HG02571 (cell line): ENCODE data around the gene CYB561.
"Not testable (repeated sequence)": the region's sequence is repeated elsewhere in the genome, so short reads cannot be mapped to it uniquely, and the experiment has no call there.

Experiments
- ATAC-seq: cut with Tn5 transposase; IDR thresholded peaks from one replicate; pipeline ENCODE4 v1.9.1; 2021; ENCODE audit warnings: mild to moderate bottlenecking, moderate library complexity; ENCODE audit not compliant: unreplicated experiment

Gene CYB561

GRCh38 chr17:63479495-63480184 is 33.5 kb upstream of the CYB561 start:
- ATAC-seq = no peak

GRCh38 chr17:63478814-63479494 is 32.8 kb upstream of the CYB561 start:
- no peak for ATAC-seq

- no peak for ATAC-seq
Measured at GRCh38 chr17:63477480-63478440, 31.7 kb upstream of the CYB561 start.

GRCh38 chr17:63476854-63477479 is 30.9 kb upstream of the CYB561 start, which contains the start of gene ACE:
Gene ACE (plus strand): TSS chr17:63477061. CDS start chr17:63477095, 34 bp downstream.
- no peak for ATAC-seq

GRCh38 chr17:63476459-63476853 is 30.4 kb upstream of the CYB561 start:
- no peak for ATAC-seq

GRCh38 chr17:63475491-63476412 is 29.6 kb upstream of the CYB561 start:
- no peak for ATAC-seq

GRCh38 chr17:63474586-63475460 is 28.7 kb upstream of the CYB561 start:
- no peak for ATAC-seq

GRCh38 chr17:63474174-63474573 is 28.1 kb upstream of the CYB561 start:
- no peak for ATAC-seq

- ATAC-seq = not testable (repeated sequence)
Measured at GRCh38 chr17:63468099-63468498, 22.0 kb upstream of the CYB561 start.

- no peak for ATAC-seq
Measured at GRCh38 chr17:63464691-63465236, 18.7 kb upstream of the CYB561 start.

- no peak for ATAC-seq
Measured at GRCh38 chr17:63463771-63464170, 17.7 kb upstream of the CYB561 start.

- ATAC-seq = no peak
Measured at GRCh38 chr17:63460018-63460417, 13.9 kb upstream of the CYB561 start.

GRCh38 chr17:63458478-63458877 is 12.4 kb upstream of the CYB561 start:
- ATAC-seq = no peak

GRCh38 chr17:63455417-63455816 is 9.3 kb upstream of the CYB561 start:
- no peak for ATAC-seq

GRCh38 chr17:63454915-63455314 is 8.8 kb upstream of the CYB561 start:
- no peak for ATAC-seq

GRCh38 chr17:63454357-63454756 is 8.3 kb upstream of the CYB561 start:
- not testable (repeated sequence) for ATAC-seq

- no peak for ATAC-seq
Measured at GRCh38 chr17:63452962-63453551, 7.0 kb upstream of the CYB561 start.
